ENCODE data around the gene ATE1. TPM values are rescaled to one million over a fixed set of nuclear protein-coding genes. Genes with fewer than 3 reads are reported as not detected.

ATE1 gene
- total and polyA plus RNA-seq, 9 donors = 8.9 to 36.6 (median 31.2) TPM

GRCh38 chr10:121928528-121928884 is 675 bp upstream of the ATE1 start:
- Histone ChIP-seq H3K9me3 (no peaks in the 10 kb centered on the region), H3K4me3 (peak overlapping the region; percentile 90), H3K27me3 (no peaks in the 10 kb centered on the region), H3K36me3 (no peaks in the 10 kb centered on the region), H3K4me1 (ENCODE audit: insufficient read depth) (peaks cover 2% of the 10 kb centered on the region), H3K27ac (peak overlapping the region; percentile 96 to 97)
- intact Hi-C loops (cut with DNase I) = loop anchor here in 1 of 4 donors (5.0 kb wide), 1 partner anchor 184 kb away; no protein-coding TSS in a partner anchor
- WGBS, 3 donors = 1 to 6% (median 3%) methylated on average over 11 to 20 of the region's 20 CpGs
- no peak for TF ChIP-seq EP300 (IDR thresholded peaks at IDR 0.05)
- TF ChIP-seq POLR2A (IDR thresholded peaks at IDR 0.05) = no peak
- no peak for TF ChIP-seq CTCF (IDR thresholded peaks at IDR 0.05)
- no peak for DNase-seq

- peak in 4 of 5 donors; percentile 38 to 75 (median 57) for DNase-seq
These were observed 452 bp downstream of the ATE1 start for GRCh38 chr10:121927318-121927840.

GRCh38 chr10:121926671-121927317 is 1.0 kb downstream of the ATE1 start:
- no peak for TF ChIP-seq POLR2A (IDR thresholded peaks at IDR 0.05)
- no peak for TF ChIP-seq EP300 (IDR thresholded peaks at IDR 0.05)
- no peak for TF ChIP-seq CTCF (IDR thresholded peaks at IDR 0.05)
- H3K27me3 ChIP-seq = no peaks in the 10 kb centered on the region
- no peak for DNase-seq
- H3K27ac ChIP-seq = peak overlapping the region; percentile 96 to 97
- peak overlapping the region; percentile 90 for H3K4me3 ChIP-seq
- H3K4me1 ChIP-seq (ENCODE audit: insufficient read depth) = peaks cover 2% of the 10 kb centered on the region
- H3K9me3 ChIP-seq = no peaks in the 10 kb centered on the region
- H3K36me3 ChIP-seq = no peaks in the 10 kb centered on the region
- intact Hi-C loops (cut with DNase I) = loop anchor here in 1 of 4 donors (5.0 kb wide), 1 partner anchor 186 kb away; no protein-coding TSS in a partner anchor
- 1% methylated on average over 20 of the region's 20 CpGs for WGBS, 3 donors

More at GRCh38 chr10:121927318-121927840, 452 bp downstream of the ATE1 start:
- Histone ChIP-seq H3K27me3 (no peaks in the 10 kb centered on the region), H3K27ac (peak overlapping the region; percentile 96 to 97), H3K36me3 (no peaks in the 10 kb centered on the region), H3K4me1 (ENCODE audit: insufficient read depth) (peaks cover 2% of the 10 kb centered on the region), H3K4me3 (peak overlapping the region; percentile 90), H3K9me3 (no peaks in the 10 kb centered on the region)
- no peak for TF ChIP-seq EP300 (IDR thresholded peaks at IDR 0.05)
- no peak for TF ChIP-seq CTCF (IDR thresholded peaks at IDR 0.05)
- TF ChIP-seq POLR2A (IDR thresholded peaks at IDR 0.05) = no peak
- intact Hi-C loops (cut with DNase I) = loop anchor here in 1 of 4 donors (5.0 kb wide), 1 partner anchor 185 kb away; no protein-coding TSS in a partner anchor
- 0 to 1% (median 0%) methylated on average over 47 to 48 of the region's 48 CpGs for WGBS, 3 donors

DNA sequence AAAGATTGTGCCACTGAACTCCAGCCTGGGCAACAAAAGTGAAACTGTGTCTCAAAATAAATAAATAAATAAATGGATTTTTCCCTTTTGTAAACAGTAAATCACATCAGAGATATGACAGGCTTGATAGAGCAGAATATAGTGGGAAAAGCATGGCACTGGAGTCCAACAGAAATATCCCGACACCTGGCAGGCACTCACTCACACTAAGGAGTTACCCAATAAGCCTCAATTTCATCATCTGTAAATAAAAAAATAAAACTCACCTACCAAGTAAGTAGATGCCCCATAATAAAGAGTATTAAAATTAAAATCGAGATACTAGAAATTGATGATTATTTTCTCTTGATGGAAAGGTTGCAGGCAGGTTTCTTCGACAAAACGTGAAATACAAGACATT is 1.7 kb downstream of the ATE1 start:
- H3K27ac ChIP-seq = no peak overlapping the region
- no peak for DNase-seq
- WGBS, 3 donors = 80 to 85% (median 80%) methylated on average over 4 of the region's 4 CpGs
- no peaks in the 10 kb centered on the region for H3K27me3 ChIP-seq
- TF ChIP-seq EP300 (IDR thresholded peaks at IDR 0.05) (no peak), CTCF (IDR thresholded peaks at IDR 0.05) (no peak), POLR2A (IDR thresholded peaks at IDR 0.05) (no peak)
- no peaks in the 10 kb centered on the region for H3K9me3 ChIP-seq
- H3K4me1 ChIP-seq (ENCODE audit: insufficient read depth) = peaks cover 2% of the 10 kb centered on the region
- no peaks in the 10 kb centered on the region for H3K36me3 ChIP-seq
- intact Hi-C loops (cut with DNase I) = loop anchor here in 1 of 4 donors (5.0 kb wide), 1 partner anchor 186 kb away; no protein-coding TSS in a partner anchor
- peak overlapping the region; percentile 90 for H3K4me3 ChIP-seq
